GM18508 (cell line): Measurements from ENCODE around the gene TRAF4.
A peak's percentile ranks its signal among the peaks of the same experiment; 100 is the strongest.

ENCODE experiments used
- ATAC-seq: cut with Tn5 transposase; IDR thresholded peaks from one replicate; pipeline ENCODE4 v1.9.1; 2021; ENCODE audit warnings: moderate number of reproducible peaks; ENCODE audit not compliant: insufficient read depth, unreplicated experiment

The TRAF4 gene

GRCh38 chr17:28745786-28746411 is 2.1 kb downstream of the TRAF4 start:
- ATAC-seq, result no peak

GRCh38 chr17:28746611-28747050 is 2.8 kb downstream of the TRAF4 start:
- ATAC-seq, result no peak

DNA sequence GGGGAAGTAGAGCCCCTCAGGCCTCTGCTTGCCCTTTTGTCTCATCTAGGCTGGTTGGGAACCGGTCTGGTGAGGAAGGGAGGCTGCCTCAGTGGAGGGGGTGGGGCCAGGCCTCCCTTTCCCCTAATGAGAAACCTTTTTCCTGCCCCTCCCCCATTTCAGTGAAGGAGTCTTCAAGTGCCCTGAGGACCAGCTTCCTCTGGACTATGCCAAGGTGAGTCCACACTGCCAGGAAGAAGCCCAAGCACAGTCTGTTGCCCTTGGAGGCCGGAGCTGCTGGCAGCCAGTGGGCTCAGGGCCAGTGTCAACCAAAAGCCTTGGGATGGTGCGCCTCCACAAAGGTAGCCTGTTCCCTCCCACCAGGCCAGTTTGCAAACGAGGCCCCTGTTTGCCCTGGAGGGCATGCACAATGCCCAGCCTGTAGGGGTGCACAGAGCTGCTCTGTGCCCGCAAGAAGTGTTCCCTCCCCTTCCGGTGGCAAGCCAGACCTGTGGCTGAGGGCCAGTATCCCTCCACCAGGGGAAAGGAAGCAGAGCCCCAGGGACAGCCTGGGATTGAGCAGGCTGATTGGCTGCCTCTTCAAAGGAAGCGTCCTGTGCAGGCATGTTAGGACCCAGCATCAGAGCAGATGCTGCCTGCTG is 3.4 kb downstream of the TRAF4 start:
- ATAC-seq, result no peak

DNA sequence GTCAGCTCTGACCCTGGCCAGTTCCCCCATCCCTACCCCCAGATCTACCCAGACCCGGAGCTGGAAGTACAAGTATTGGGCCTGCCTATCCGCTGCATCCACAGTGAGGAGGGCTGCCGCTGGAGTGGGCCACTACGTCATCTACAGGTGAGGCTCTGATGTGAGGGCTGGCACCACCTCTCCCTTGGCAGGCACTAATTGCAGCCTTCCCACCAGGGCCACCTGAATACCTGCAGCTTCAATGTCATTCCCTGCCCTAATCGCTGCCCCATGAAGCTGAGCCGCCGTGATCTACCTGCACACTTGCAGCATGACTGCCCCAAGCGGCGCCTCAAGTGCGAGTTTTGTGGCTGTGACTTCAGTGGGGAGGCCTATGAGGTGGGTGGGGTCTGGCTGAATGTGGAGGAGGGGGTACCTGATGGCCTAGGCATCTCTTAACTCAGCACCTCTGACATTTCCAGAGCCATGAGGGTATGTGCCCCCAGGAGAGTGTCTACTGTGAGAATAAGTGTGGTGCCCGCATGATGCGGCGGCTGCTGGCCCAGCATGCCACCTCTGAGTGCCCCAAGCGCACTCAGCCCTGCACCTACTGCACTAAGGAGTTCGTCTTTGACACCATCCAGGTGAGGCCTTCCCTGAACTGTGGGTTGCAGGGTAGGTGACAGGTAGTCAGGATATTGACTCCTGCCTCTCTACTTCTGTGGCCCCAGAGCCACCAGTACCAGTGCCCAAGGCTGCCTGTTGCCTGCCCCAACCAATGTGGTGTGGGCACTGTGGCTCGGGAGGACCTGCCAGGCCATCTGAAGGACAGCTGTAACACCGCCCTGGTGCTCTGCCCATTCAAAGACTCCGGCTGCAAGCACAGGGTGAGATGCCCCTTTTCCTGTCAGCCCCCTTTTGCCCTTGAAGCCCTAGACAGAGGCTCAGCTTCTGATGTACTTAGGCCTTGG is 4.3 kb downstream of the TRAF4 start:
- no peak for ATAC-seq

GRCh38 chr17:28748852-28749515 is 5.2 kb downstream of the TRAF4 start:
- no peak for ATAC-seq

DNA sequence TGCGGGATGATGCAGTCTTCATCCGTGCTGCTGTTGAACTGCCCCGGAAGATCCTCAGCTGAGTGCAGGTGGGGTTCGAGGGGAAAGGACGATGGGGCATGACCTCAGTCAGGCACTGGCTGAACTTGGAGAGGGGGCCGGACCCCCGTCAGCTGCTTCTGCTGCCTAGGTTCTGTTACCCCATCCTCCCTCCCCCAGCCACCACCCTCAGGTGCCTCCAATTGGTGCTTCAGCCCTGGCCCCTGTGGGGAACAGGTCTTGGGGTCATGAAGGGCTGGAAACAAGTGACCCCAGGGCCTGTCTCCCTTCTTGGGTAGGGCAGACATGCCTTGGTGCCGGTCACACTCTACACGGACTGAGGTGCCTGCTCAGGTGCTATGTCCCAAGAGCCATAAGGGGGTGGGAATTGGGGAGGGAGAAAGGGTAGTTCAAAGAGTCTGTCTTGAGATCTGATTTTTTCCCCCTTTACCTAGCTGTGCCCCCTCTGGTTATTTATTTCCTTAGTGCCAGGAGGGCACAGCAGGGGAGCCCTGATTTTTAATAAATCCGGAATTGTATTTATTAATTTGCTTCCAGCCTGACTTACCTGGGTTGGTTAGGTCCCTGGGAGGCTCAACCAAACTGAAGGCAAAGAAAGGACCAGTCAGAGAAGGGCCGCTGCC is 5.8 kb downstream of the TRAF4 start:
- ATAC-seq, result no peak

DNA sequence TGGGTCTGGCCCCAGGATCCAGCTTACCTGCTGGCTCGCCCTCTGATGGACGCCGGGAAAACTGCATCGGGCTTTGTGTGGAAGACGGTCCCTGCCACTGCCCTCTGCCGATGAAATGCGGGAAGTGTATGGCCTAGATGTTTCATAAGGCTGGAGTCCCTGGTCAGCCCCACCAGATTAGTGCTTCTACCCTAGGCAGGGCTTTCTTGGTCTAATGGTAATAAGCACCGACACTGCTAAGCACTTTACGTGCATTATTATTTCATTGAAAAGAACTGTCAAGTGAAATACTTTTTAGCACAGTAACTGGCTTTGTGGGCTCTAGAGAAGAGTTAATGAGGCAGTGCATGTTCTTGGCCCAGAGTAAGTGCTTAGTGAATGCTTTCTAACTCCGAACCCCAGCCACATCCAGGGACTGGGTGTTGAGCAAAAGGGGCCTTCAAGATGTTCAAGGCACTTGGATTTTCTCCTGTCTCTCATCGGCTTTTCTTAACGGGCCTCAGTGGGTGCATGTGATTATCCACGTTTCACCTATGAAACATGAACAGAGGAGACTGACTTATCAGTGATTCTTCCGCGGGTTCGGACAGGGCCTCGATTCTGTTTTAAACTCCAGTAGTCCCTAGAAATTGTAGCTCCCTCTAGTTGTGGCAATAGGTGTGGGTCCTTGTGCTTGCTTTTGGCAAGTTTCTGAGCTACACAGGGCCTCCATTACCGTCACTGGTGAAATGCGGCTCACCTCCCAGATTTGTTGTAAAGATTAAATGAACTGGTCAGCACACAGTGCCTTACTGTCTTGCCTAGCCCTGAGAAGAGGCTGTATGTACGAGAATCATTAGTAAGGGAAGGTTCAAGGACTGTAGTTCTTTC is 6.6 kb downstream of the TRAF4 start:
- peak; percentile 48 for ATAC-seq

DNA sequence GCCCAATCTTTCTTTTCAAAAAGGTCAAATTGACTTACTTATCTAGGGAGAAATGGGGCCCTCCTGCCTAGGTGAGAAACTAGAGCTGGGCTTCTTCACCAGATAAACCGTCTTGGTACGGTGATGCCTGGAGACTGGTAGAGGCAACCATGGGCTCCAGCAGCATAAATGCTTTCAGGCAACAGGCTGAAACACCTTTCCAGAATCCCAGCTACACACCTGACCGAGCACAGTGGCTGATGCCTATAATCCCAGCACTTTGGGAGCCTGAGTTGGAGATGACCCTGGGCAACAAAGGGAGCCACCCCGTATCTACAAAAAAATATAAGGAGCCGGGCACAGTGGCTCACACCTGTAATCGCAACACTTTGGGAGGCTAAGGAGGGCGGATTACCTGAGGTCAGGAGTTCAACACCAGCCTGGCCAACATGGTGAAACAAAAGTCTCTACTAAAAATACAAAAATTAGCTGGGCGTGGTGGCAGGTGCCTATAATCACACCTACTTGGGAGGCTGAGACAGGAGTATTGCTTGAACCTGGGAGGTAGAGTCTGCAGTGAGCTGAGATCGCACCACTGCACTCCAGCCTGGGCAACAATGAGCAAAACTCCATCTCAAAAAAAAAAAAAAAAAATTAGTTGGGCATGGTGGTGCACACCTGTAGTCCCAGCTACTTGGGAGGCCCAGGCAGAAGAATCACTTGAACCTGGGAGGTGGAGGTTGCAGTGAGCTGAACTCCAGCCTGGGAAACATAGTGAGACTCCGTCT is 8.0 kb downstream of the TRAF4 start:
- no peak for ATAC-seq

DNA sequence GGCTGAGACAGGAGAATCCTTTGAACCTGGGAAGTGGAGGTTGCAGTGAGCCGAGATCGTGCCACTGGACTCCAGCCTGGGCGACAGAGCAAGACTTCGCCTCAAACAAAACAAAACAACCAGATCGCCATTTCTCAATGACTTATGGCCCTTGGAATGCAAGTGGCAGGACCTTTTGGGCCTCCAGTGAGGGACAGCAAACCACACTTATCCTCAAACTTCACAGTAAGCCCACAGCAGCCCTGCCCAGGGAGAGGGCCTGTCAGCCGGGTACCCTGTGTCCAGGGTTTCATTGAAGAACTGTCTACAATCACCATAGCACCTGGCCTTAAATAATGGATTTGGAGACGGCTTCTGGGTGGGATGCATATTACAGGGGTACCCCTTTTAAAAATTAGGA is 11.7 kb downstream of the TRAF4 start:
- no peak for ATAC-seq

DNA sequence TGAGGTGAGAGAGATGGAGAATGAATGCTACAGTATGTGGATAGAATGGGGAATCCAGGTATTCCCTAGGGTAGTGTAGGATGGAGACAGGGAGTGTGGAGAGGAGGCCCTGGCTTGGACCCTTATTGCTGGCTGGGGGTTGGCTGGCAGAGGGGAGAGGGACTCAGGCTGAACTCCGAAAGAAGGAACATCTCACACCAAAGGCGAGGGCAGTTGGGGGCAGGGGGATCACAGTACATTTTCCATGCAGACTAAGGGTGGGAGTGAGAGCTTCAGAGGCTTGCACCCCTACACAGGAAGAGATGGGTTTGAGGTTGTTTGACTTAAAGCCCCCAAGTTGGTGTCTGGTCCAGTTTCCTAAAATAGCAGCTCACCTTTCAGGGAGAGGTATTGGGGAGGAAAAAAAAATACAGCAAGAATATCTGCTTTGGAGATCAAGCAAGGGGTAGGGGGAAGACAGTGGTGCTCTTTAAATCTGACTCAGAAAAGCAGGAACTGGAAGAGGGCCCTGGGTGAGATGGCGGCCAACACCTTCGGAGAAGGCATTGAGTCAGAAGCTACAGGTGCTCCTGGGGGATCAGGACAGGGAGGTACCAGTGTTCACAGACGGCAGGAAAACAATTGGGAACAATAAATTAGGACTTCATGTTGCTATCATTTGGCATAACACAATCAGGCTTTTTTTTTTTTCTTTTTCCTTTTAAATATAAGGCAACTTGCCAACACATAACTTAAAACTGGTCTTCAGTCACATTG is 12.4 kb downstream of the TRAF4 start:
- ATAC-seq, result no peak

- no peak for ATAC-seq
Measured at GRCh38 chr17:28758411-28759121, 14.8 kb downstream of the TRAF4 start.

- ATAC-seq, result no peak
Measured at GRCh38 chr17:28759256-28759865, 15.6 kb downstream of the TRAF4 start.

DNA sequence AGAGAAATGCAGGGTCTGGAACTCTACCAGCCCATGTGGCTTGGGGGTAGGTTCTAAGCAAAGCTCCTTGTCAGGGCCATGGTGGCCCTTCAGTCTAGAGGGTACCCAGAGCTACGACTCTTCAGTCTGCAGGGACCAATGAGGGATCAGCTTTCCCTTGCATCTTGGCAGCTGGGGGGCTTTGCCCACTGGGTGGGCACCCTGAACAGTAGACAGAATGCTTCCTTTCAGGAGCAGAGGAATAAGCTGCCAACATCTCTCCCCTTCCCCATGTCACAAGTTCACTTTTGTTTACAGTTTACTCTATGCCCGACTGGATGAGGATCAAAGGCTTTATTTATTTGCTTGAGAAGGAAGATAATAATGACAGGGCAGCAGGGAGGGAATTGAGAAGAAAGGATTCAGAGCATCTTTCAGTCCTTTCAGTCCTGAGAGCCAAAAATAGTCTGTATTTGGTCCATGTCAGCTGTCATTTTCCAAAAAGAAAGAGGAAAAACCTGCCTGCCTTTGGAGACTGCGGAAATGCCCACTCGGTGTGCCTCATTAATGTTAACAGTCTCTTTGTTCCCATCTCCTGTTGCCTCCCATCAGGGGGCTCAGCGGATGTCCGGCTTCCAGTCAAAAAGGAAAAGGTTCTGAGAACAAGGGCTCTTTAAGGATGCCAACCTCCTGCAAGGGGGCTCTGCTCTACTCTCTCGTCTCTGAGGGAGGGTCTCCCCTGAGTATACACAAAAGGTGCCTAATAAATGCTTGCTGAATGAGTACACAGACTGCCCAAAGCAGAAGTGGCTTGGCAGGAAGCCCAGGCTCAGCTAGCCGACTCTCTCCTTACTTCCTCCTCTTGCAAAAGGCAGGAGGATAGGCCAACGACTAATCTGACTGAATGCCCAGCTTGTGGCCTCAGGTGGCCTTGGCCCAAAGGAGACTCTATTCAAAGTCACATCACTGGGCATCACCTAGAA is 17.1 kb downstream of the TRAF4 start:
- ATAC-seq, result no peak

- ATAC-seq, result no peak
Measured at GRCh38 chr17:28763137-28763799, 19.5 kb downstream of the TRAF4 start.

GRCh38 chr17:28763804-28764266 is 20.0 kb downstream of the TRAF4 start:
- ATAC-seq, result no peak
